Neural crest cell (in vitro differentiated cells): Measurements from ENCODE around the gene NFU1. TPM values are rescaled to one million over a fixed set of nuclear protein-coding genes. Genes with fewer than 3 reads are reported as not detected.
"Not testable (repeated sequence)": the region's sequence is repeated elsewhere in the genome, so short reads cannot be mapped to it uniquely, and the experiment has no call there.

Experiments used
- DNase-seq: peaks from one replicate; pipeline ENCODE4 v3.0.0; 2021; ENCODE audit warnings: low read depth, mixed read lengths, low spot score
- H3K27ac Mint-ChIP-seq: one replicate; pipeline ENCODE4 v1.8.0; 2021; ENCODE audit warnings: mild to moderate bottlenecking, mixed read lengths; ENCODE audit not compliant: unreplicated experiment
- H3K27me3 Mint-ChIP-seq: 2 replicates; pipeline ENCODE4 v1.8.0; 2021; ENCODE audit warnings: low read depth, mild to moderate bottlenecking, mixed read lengths
- H3K36me3 Mint-ChIP-seq: 2 replicates; pipeline ENCODE4 v1.8.0; 2021; ENCODE audit warnings: low read depth, mild to moderate bottlenecking, mixed read lengths
- H3K4me1 Mint-ChIP-seq: 2 replicates; pipeline ENCODE4 v1.8.0; 2021; ENCODE audit warnings: mixed read lengths
- H3K4me3 Mint-ChIP-seq: one replicate; pipeline ENCODE4 v1.8.0; 2021; ENCODE audit warnings: mild to moderate bottlenecking, mixed read lengths
- H3K9me3 Mint-ChIP-seq: 2 replicates; pipeline ENCODE4 v1.8.0; 2021; ENCODE audit warnings: mixed read lengths
- total RNA-seq: library from RNA; stranded (reverse); gene quantifications from 2 replicates; pipeline ENCODE4 v1.2.1, GENCODE V29; 2021
- TF ChIP-seq, protein P1 (sequence below): fragments of 200-600 bp; sonication (generic); conservative IDR thresholded peaks from 2 replicates; pipeline ENCODE4 v1.5.0; 2021; ENCODE audit warnings: antibody characterized with exemption, mild to moderate bottlenecking

Gene NFU1
- total RNA-seq, 1 donor from 2014 or later: 42.7 TPM

DNA sequence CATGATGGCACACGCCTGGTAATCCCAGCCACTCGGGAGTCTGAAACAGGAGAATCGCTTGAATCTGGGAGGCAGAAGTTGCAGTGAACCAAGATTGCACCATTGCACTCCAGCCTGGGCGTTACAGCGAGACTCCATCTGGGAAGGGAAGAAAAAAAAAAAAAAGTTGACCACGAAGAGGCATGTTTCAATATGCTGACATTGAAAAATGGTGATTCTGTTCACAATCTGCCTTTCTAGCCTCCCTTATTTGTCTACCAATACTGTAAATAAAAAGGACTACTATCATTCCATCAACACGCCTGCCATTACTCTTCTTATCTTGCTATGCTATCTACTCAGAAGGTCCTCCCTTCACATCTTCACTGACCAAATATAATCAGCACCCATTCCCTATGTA lies 68.6 kb downstream of the NFU1 start:
- Mint-ChIP-seq H3K4me1 (no peaks in the 10 kb centered on the region), H3K9me3 (no peaks in the 10 kb centered on the region), H3K4me3 (no peak overlapping the region), H3K27ac (no peak overlapping the region), H3K36me3 (peaks cover 21% of the 10 kb centered on the region), H3K27me3 (no peaks in the 10 kb centered on the region)
- TF ChIP-seq, protein P1, sequence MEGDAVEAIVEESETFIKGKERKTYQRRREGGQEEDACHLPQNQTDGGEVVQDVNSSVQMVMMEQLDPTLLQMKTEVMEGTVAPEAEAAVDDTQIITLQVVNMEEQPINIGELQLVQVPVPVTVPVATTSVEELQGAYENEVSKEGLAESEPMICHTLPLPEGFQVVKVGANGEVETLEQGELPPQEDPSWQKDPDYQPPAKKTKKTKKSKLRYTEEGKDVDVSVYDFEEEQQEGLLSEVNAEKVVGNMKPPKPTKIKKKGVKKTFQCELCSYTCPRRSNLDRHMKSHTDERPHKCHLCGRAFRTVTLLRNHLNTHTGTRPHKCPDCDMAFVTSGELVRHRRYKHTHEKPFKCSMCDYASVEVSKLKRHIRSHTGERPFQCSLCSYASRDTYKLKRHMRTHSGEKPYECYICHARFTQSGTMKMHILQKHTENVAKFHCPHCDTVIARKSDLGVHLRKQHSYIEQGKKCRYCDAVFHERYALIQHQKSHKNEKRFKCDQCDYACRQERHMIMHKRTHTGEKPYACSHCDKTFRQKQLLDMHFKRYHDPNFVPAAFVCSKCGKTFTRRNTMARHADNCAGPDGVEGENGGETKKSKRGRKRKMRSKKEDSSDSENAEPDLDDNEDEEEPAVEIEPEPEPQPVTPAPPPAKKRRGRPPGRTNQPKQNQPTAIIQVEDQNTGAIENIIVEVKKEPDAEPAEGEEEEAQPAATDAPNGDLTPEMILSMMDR: no peak
- DNase-seq: no peak

DNA sequence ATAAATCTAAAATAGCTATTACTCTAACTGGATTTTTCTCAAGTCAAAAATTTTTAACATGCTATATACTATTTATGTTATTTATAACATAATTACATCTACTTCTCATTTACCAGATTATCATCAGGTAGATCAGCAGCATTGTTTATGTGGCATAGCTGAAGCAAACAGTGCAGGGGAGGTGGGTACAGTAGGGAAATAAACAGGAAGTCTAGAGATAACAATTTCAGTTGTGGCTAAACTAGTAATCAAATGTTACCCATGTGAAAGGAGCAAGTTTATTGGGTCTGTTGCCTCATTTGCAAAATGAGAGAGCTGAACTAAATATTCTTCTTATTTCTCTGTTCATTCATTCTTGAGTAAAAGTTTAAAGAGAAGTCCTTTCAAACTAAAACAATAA lies 77.9 kb downstream of the NFU1 start:
- Mint-ChIP-seq H3K4me1 (no peaks in the 10 kb centered on the region), H3K27ac (no peak overlapping the region), H3K36me3 (peaks cover 12% of the 10 kb centered on the region), H3K27me3 (no peaks in the 10 kb centered on the region), H3K4me3 (no peak overlapping the region), H3K9me3 (no peaks in the 10 kb centered on the region)
- TF ChIP-seq, protein P1: no peak
- DNase-seq: no peak

DNA sequence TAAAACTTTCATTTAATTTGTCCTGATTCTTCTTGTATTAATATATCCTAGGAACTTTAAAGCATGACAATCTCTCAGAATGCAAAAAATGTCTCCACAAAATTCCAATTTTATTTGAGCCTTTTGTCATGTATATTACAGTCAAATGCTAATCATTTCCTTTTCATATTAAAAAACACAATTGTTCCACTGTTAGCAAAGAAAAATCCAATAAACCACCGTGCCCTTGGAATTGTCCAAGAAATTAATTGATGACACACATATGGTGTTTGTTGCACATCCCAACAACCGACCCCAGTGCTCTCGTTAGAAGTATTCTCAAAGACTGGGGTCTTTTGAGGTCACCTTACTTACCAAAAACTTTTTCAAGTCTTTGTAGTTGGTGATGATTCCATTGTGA lies 78.3 kb downstream of the NFU1 start:
- H3K27me3 Mint-ChIP-seq: no peaks in the 10 kb centered on the region
- no peak overlapping the region for H3K4me3 Mint-ChIP-seq
- no peak for DNase-seq
- H3K9me3 Mint-ChIP-seq: no peaks in the 10 kb centered on the region
- TF ChIP-seq, protein P1: no peak
- H3K27ac Mint-ChIP-seq: no peak overlapping the region
- peaks cover 16% of the 10 kb centered on the region for H3K36me3 Mint-ChIP-seq
- no peaks in the 10 kb centered on the region for H3K4me1 Mint-ChIP-seq

DNA sequence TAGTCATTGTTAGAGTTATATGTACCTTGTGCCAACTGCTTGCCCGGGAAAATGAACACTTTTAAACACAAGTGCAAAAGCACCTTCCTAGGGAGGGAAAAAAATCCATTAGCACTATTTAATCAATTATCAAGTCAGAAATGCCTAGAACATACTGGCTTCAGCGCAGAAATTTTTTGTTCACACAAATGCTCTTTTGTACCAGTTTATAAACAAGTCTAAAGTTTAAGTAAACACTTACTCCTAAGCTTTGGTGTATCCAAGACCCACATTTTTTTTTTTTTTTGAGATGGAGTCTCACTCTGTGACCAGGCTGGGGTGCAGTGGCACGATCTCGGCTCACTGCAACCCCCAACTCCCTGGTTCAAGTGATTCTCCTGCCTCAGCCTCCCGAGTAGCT lies 80.8 kb downstream of the NFU1 start:
- Mint-ChIP-seq H3K9me3 (no peaks in the 10 kb centered on the region), H3K27ac (no peak overlapping the region), H3K4me3 (no peak overlapping the region), H3K4me1 (no peaks in the 10 kb centered on the region), H3K36me3 (peaks cover 17% of the 10 kb centered on the region), H3K27me3 (no peaks in the 10 kb centered on the region)
- TF ChIP-seq, protein P1: no peak
- no peak for DNase-seq

DNA sequence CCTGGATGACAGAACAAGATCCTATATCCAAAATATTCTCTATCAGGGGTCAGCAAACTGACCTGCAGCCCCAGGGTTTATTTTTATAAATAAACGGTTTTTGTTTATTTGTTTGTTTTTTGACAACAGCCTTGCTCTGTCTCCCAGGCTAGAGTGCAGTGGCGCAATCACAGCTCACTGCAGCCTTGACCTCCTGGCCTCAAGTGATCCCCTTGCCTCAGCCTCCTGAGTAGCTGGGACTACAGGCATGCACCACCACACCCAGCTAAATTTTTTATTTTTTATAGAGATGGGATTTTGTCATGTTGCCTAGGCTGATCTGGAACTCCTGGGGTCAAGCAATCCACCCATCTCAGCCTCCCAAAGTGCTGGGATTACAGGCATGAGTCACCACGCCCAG lies 82.3 kb downstream of the NFU1 start:
- H3K4me1 Mint-ChIP-seq, H3K27me3 Mint-ChIP-seq, H3K9me3 Mint-ChIP-seq, H3K4me3 Mint-ChIP-seq, H3K27ac Mint-ChIP-seq, DNase-seq: not testable (repeated sequence)
- H3K36me3 Mint-ChIP-seq: peaks cover 17% of the 10 kb centered on the region

DNA sequence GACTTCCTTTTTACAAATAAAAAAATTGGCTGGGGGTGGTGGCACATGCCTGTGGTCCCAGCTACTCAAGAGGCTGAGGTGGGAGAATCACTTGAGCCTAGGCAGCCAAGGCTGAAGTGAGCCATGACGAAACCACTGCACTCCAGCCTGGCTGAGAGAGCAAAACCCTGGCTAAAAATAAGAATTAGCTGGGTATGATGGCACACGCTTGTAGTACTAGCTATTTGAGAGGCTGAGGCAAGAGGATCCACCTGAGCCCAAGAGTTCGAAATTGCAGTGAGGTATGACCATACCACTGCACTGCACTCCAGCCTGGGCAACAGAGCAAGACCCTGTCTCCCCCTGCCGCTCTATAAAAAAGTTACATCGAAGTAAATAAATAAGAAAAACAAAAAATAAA lies 83.9 kb downstream of the NFU1 start:
- H3K27me3 Mint-ChIP-seq: no peaks in the 10 kb centered on the region
- no peaks in the 10 kb centered on the region for H3K4me1 Mint-ChIP-seq
- H3K27ac Mint-ChIP-seq: no peak overlapping the region
- no peaks in the 10 kb centered on the region for H3K9me3 Mint-ChIP-seq
- peaks cover 22% of the 10 kb centered on the region for H3K36me3 Mint-ChIP-seq
- DNase-seq: no peak
- TF ChIP-seq, protein P1: no peak
- H3K4me3 Mint-ChIP-seq: no peak overlapping the region
